ENCODE measurements around the gene GRHL1.
"Not testable (repeated sequence)": the region's sequence is repeated elsewhere in the genome, so short reads cannot be mapped to it uniquely, and the experiment has no call there.

GRHL1 gene

GRCh38 chr2:10007921-10008808 is 56.7 kb downstream of the GRHL1 start:
- Histone ChIP-seq H3K4me1 (ENCODE audit: control insufficient read depth in 1 of 2, insufficient read depth in 2 of 2, low read length in 2 of 2) (peaks cover 5 to 33% of the 10 kb centered on the region in 2 donors), H3K4me3 (ENCODE audit: low read depth in 1 of 2, low read length in 2 of 2) (no peak overlapping the region), H3K36me3 (ENCODE audit: control insufficient read depth in 1 of 2, insufficient read depth in 2 of 2, low read length in 2 of 2) (no peaks in the 10 kb centered on the region), H3K9me3 (ENCODE audit: control insufficient read depth in 1 of 2, low read length in 2 of 2) (no peaks in the 10 kb centered on the region), H3K27me3 (ENCODE audit: low read depth, low read length) (no peaks in the 10 kb centered on the region), H3K27ac (ENCODE audit: low read length) (no peak overlapping the region)

GRCh38 chr2:10008809-10009176 is 57.3 kb downstream of the GRHL1 start:
- Histone ChIP-seq H3K4me3 (ENCODE audit: low read depth in 1 of 2, low read length in 2 of 2) (no peak overlapping the region), H3K27ac (ENCODE audit: low read length) (no peak overlapping the region), H3K36me3 (ENCODE audit: control insufficient read depth in 1 of 2, insufficient read depth in 2 of 2, low read length in 2 of 2) (no peaks in the 10 kb centered on the region), H3K9me3 (ENCODE audit: control insufficient read depth in 1 of 2, low read length in 2 of 2) (no peaks in the 10 kb centered on the region), H3K4me1 (ENCODE audit: control insufficient read depth in 1 of 2, insufficient read depth in 2 of 2, low read length in 2 of 2) (peaks cover 5 to 33% of the 10 kb centered on the region in 2 donors), H3K27me3 (ENCODE audit: low read depth, low read length) (no peaks in the 10 kb centered on the region)

GRCh38 chr2:10009271-10009810 is 57.8 kb downstream of the GRHL1 start:
- Histone ChIP-seq H3K4me3 (ENCODE audit: low read depth in 1 of 2, low read length in 2 of 2) (no peak overlapping the region), H3K27ac (ENCODE audit: low read length) (no peak overlapping the region), H3K4me1 (ENCODE audit: control insufficient read depth in 1 of 2, insufficient read depth in 2 of 2, low read length in 2 of 2) (peaks cover 5 to 33% of the 10 kb centered on the region in 2 donors), H3K27me3 (ENCODE audit: low read depth, low read length) (no peaks in the 10 kb centered on the region), H3K9me3 (ENCODE audit: control insufficient read depth in 1 of 2, low read length in 2 of 2) (no peaks in the 10 kb centered on the region), H3K36me3 (ENCODE audit: control insufficient read depth in 1 of 2, insufficient read depth in 2 of 2, low read length in 2 of 2) (no peaks in the 10 kb centered on the region)

- Histone ChIP-seq H3K4me3 (ENCODE audit: low read depth in 1 of 2, low read length in 2 of 2) (no peak overlapping the region), H3K27me3 (ENCODE audit: low read depth, low read length) (no peaks in the 10 kb centered on the region), H3K36me3 (ENCODE audit: control insufficient read depth in 1 of 2, insufficient read depth in 2 of 2, low read length in 2 of 2) (no peaks in the 10 kb centered on the region), H3K27ac (ENCODE audit: low read length) (no peak overlapping the region), H3K4me1 (ENCODE audit: control insufficient read depth in 1 of 2, insufficient read depth in 2 of 2, low read length in 2 of 2) (peaks cover 5 to 33% of the 10 kb centered on the region in 2 donors), H3K9me3 (ENCODE audit: control insufficient read depth in 1 of 2, low read length in 2 of 2) (no peaks in the 10 kb centered on the region)
These were observed 58.6 kb downstream of the GRHL1 start for GRCh38 chr2:10009811-10010781.

GRCh38 chr2:10010861-10011605 is 59.5 kb downstream of the GRHL1 start:
- peaks cover 5 to 33% of the 10 kb centered on the region in 2 donors for H3K4me1 ChIP-seq (ENCODE audit: control insufficient read depth in 1 of 2, insufficient read depth in 2 of 2, low read length in 2 of 2)
- not testable (repeated sequence) for H3K27me3 ChIP-seq (ENCODE audit: low read depth, low read length); H3K36me3 ChIP-seq (ENCODE audit: control insufficient read depth in 1 of 2, insufficient read depth in 2 of 2, low read length in 2 of 2); H3K9me3 ChIP-seq (ENCODE audit: control insufficient read depth in 1 of 2, low read length in 2 of 2); H3K27ac ChIP-seq (ENCODE audit: low read length); H3K4me3 ChIP-seq (ENCODE audit: low read depth in 1 of 2, low read length in 2 of 2)

- not testable (repeated sequence) for H3K36me3 ChIP-seq (ENCODE audit: control insufficient read depth in 1 of 2, insufficient read depth in 2 of 2, low read length in 2 of 2); H3K4me3 ChIP-seq (ENCODE audit: low read depth in 1 of 2, low read length in 2 of 2); H3K27me3 ChIP-seq (ENCODE audit: low read depth, low read length); H3K9me3 ChIP-seq (ENCODE audit: control insufficient read depth in 1 of 2, low read length in 2 of 2); H3K27ac ChIP-seq (ENCODE audit: low read length)
- H3K4me1 ChIP-seq (ENCODE audit: control insufficient read depth in 1 of 2, insufficient read depth in 2 of 2, low read length in 2 of 2) = peaks cover 5 to 30% of the 10 kb centered on the region in 2 donors
These were observed 60.3 kb downstream of the GRHL1 start for GRCh38 chr2:10011606-10012325.

- H3K27me3 ChIP-seq (ENCODE audit: low read depth, low read length); H3K9me3 ChIP-seq (ENCODE audit: control insufficient read depth in 1 of 2, low read length in 2 of 2); H3K27ac ChIP-seq (ENCODE audit: low read length); H3K36me3 ChIP-seq (ENCODE audit: control insufficient read depth in 1 of 2, insufficient read depth in 2 of 2, low read length in 2 of 2); H3K4me3 ChIP-seq (ENCODE audit: low read depth in 1 of 2, low read length in 2 of 2): not testable (repeated sequence)
- peaks cover 5 to 25% of the 10 kb centered on the region in 2 donors for H3K4me1 ChIP-seq (ENCODE audit: control insufficient read depth in 1 of 2, insufficient read depth in 2 of 2, low read length in 2 of 2)
These were observed 61.0 kb downstream of the GRHL1 start for GRCh38 chr2:10012366-10012962.

GRCh38 chr2:10012963-10013461 is 61.5 kb downstream of the GRHL1 start:
- H3K36me3 ChIP-seq (ENCODE audit: control insufficient read depth in 1 of 2, insufficient read depth in 2 of 2, low read length in 2 of 2) = no peaks in the 10 kb centered on the region
- peaks cover 0 to 9% of the 10 kb centered on the region in 2 donors for H3K9me3 ChIP-seq (ENCODE audit: control insufficient read depth in 1 of 2, low read length in 2 of 2)
- no peak overlapping the region for H3K4me3 ChIP-seq (ENCODE audit: low read depth in 1 of 2, low read length in 2 of 2)
- H3K27me3 ChIP-seq (ENCODE audit: low read depth, low read length) = no peaks in the 10 kb centered on the region
- H3K4me1 ChIP-seq (ENCODE audit: control insufficient read depth in 1 of 2, insufficient read depth in 2 of 2, low read length in 2 of 2) = peaks cover 5 to 20% of the 10 kb centered on the region in 2 donors
- no peak overlapping the region for H3K27ac ChIP-seq (ENCODE audit: low read length)

GRCh38 chr2:10013651-10014417 is 62.3 kb downstream of the GRHL1 start:
- not testable (repeated sequence) for H3K27me3 ChIP-seq (ENCODE audit: low read depth, low read length); H3K36me3 ChIP-seq (ENCODE audit: control insufficient read depth in 1 of 2, insufficient read depth in 2 of 2, low read length in 2 of 2); H3K9me3 ChIP-seq (ENCODE audit: control insufficient read depth in 1 of 2, low read length in 2 of 2); H3K4me3 ChIP-seq (ENCODE audit: low read depth in 1 of 2, low read length in 2 of 2); H3K27ac ChIP-seq (ENCODE audit: low read length)
- peaks cover 5 to 12% of the 10 kb centered on the region in 2 donors for H3K4me1 ChIP-seq (ENCODE audit: control insufficient read depth in 1 of 2, insufficient read depth in 2 of 2, low read length in 2 of 2)
